Measurements from ENCODE around the gene ZNF70. TPM values are rescaled to one million over a fixed set of nuclear protein-coding genes. Genes with fewer than 3 reads are reported as not detected.

The ZNF70 gene
- total RNA-seq, 2 donors from 2014 or later: 6.2 to 7.7 TPM

DNA sequence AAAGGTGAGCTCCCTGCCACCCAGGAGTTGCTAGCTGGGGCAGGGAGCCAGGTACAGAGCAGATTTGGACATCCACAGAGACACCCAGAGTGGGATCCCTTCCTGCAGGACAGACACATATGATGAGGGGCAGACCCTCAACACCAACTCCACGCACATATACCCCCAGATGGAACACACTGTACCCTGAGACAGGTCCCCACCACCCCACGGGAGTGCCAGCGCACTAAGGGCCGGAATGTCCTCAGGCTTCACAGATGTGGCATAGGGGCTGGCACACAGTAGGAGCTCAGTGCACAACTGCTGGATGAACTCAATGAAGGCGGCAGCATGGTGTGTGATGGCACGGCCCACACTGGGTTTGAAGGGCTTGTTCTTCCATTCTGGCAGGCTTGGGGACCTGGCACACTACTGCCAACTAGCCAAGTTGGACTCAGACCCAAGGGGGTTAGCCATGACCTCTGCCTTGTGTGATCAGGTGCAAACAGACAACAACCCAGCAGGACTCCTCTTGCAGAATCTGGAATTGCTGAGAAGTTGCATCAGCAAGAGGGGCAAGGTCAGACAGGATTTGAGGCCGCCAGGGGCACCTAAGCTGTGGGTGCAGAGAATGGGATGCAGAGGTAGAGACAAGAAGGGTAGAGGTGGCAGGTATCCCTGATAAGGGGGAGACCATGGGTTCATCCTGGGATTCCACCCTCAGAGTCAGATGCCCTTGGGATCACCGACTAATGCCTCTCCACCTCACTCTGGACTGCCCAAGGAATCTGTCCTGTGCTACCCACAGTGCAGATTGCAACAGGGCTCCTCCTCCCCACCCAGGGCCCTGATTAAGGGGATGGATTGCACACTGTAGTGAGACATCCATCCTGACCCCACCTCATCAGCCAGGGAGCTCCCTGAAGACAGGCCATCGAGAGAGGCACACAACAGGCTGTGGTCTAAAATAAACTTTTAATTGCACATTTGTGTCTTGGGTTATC, 14.3 kb upstream of the ZNF70 start:
- intact Hi-C loops (cut with DNase I): loop anchor here (5.0 to 10.0 kb wide), 3 partner anchors 72 to 220 kb away; partner anchors contain the start of gene DERL3 (in 1 of the 2)
- no peak for DNase-seq (ENCODE audit: low spot score)

GRCh38 chr22:23763954-23764353, 13.0 kb upstream of the ZNF70 start:
- intact Hi-C loops (cut with DNase I): loop anchor here in 1 of 2 donors (10.0 kb wide), 1 partner anchor 219 kb away; no protein-coding TSS in a partner anchor
- DNase-seq (ENCODE audit: low spot score): no peak

GRCh38 chr22:23763579-23763945, 12.7 kb upstream of the ZNF70 start:
- no peak for DNase-seq (ENCODE audit: low spot score)
- intact Hi-C loops (cut with DNase I): loop anchor here in 1 of 2 donors (10.0 kb wide), 1 partner anchor 219 kb away; no protein-coding TSS in a partner anchor

DNA sequence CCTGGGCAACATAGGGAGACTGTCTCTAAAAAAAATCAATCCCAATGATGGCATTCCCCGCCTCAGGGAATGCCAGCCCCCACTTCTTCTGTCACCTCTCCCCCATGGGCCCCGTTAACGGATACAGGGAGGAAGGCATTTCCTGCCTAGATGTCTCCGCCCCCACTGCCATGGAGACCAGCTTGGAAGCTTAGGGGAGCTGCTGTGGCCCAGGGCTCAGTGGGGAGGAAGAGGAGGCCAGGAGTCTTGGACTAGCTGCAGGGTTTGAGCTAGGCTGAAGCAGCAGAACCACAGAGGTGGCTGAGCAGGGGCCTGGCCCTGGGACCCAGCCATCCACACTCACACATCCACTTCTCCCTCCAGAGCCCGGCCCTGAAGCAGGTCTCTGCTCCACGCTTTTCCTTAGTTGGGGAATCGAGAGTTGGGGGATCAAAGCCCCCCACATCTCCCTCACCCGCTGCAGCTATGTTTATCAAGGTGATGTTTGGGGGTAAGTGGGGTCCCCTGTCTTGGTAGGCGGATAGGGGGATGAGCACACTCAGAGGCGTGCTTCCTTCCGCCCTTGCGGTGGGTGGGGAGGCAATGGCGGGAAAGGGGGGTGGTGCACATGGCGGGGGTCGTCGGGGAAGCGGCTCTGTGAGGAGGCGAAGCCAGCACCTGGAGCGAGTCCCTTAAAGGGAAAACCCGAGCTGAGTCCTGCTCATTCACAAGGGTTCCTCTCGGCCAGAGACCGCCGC, 12.1 kb upstream of the ZNF70 start, which contains the start of gene C22orf15:
C22orf15 (plus strand) TSS at position 149 of the 737 bp plus-strand sequence; CDS start at position 466, 317 bp downstream.
- no peak for DNase-seq (ENCODE audit: low spot score)

DNA sequence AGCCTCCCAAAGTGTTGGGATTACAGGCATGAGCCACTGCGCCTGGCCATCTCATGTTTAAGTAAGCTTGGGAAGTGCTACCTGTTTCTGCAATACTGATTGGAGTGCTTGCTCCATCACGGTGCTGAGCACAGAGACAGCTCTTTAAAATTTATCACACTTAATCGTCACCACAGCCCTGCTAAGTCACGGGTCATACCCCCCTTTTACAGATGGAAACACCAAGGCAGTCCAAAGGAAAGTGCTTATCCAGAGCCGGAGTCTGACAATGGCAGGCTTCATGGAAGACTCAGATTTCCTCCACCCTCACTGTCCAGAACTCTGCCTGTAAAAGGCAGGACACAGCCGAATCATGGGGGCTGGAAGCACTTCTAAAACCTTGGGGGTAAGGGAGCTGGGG, 9.1 kb upstream of the ZNF70 start:
- intact Hi-C loops (cut with DNase I): loop anchor here in 1 of 2 donors (10.0 kb wide), 1 partner anchor 215 kb away; no protein-coding TSS in a partner anchor
- DNase-seq (ENCODE audit: low spot score): no peak

More for the DNA sequence above, 12.1 kb upstream of the ZNF70 start, which contains the start of gene C22orf15:
- intact Hi-C loops (cut with DNase I): loop anchor here in 1 of 2 donors (10.0 kb wide), 1 partner anchor 218 kb away; no protein-coding TSS in a partner anchor

GRCh38 chr22:23759566-23759965, 8.7 kb upstream of the ZNF70 start:
- intact Hi-C loops (cut with DNase I): no loop called here
- no peak for DNase-seq (ENCODE audit: low spot score)

DNA sequence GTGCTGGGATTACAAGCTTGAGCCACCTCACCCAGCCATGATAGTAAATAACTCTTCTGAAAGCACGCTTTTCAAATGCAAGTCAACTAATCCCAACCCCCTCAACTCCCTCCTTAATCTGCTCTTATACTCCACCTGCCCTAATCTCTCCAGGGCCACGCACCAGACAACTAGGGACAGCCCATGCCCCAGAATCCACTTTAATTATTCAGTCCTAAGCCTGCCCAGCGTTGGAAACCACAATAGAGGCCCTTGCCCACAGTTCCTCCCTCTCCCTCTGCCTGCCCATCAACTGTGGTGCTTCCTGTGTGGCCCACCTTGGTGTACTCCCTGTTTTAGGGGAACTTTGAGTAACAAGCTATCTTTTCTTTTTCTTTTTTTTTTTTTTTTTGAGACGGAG, 6.0 kb upstream of the ZNF70 start:
- intact Hi-C loops (cut with DNase I): no loop called here
- DNase-seq (ENCODE audit: low spot score): no peak

GRCh38 chr22:23755711-23756110, 4.8 kb upstream of the ZNF70 start:
- intact Hi-C loops (cut with DNase I): no loop called here
- no peak for DNase-seq (ENCODE audit: low spot score)

DNA sequence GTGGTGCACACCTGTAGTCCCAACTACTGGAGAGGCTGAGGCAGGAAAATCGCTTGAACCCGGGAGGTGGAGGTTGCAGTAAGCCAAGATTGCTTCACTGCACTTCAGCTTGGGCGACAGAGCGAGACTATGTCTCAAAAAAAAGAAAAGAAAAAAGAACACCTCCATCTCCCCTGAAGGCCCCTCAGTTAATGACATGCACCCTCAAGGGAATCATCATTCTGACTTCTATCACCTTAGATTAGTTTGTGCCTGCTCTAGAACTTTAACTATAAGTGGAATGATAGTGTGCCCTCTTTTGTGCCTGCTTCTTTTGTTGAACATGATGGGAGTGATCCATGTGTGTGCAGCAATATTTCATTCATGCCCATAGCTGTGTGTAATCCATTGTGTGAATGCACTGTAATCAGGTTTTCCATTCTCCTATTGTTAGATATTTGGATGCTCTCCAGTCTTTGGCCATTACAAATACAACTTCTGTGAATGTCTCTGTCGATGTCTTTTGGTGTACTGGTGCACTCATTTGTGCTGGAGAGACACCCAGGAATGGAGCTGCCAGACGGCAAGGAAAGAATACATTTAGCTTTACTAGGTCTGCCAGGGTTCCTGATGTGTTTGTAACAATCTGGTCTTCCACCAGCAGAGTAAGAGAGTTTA, 4.2 kb upstream of the ZNF70 start:
- intact Hi-C loops (cut with DNase I): no loop called here
- no peak for DNase-seq (ENCODE audit: low spot score)

DNA sequence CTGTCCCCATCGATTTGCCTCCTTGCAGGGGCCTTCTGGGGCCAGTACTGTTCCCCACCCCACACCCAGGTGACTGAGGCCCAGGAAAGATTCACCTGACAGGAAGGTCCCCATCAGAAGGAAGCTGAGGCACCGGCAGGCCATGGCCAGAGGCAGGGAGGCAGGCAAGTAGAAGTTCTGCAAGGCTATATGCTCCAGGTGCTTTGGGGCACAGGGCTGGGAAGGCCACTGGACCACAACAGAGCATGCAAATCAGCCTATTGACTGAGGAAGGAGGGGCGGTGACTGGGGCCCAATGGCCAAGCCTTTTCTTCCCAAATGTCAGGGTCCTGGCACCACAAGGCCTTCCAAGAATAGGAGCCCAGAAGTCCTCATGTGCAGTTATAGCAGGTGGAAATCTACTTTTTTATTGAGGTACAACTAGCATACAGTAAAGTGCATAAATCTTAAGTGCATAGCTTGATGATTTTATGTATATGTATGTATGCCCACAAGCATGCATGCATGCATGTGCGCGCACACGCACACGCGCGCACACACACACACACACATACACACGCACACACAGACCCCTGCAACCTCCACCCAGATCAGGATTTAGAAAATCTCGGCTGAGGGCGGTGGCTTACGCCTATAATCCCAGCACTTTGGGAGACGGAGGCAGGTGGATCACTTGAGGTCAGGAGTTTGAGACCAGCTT, 3.5 kb upstream of the ZNF70 start, which contains the start of gene VPREB3:
VPREB3 (minus strand) TSS at position 206 of the 700 bp plus-strand sequence; CDS start at position 144, 62 bp downstream.
- intact Hi-C loops (cut with DNase I): no loop called here
- DNase-seq (ENCODE audit: low spot score): no peak

- DNase-seq (ENCODE audit: low spot score): no peak
- intact Hi-C loops (cut with DNase I): no loop called here
Observed at GRCh38 chr22:23753385-23753784, 2.5 kb upstream of the ZNF70 start.

DNA sequence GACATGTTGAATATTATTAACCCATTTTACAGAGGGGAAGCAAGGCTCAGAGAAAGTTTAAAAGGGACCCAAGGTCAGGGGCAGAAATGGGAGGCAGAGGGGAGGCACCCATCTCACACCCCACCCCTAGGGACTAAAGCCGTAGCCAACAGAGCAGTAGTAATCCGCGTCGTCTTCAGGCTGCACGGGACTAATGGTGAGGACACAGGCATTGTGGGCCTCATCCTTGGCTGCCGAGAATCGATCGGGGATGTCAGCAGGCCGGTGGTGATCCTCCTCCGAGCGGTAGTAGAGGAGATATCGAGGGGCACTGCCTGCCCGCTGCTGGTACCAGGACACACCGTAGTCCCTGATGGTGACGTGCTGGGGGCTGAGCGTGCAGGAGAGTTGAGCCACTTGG, 1.8 kb upstream of the ZNF70 start:
- intact Hi-C loops (cut with DNase I): no loop called here
- no peak for DNase-seq (ENCODE audit: low spot score)

DNA sequence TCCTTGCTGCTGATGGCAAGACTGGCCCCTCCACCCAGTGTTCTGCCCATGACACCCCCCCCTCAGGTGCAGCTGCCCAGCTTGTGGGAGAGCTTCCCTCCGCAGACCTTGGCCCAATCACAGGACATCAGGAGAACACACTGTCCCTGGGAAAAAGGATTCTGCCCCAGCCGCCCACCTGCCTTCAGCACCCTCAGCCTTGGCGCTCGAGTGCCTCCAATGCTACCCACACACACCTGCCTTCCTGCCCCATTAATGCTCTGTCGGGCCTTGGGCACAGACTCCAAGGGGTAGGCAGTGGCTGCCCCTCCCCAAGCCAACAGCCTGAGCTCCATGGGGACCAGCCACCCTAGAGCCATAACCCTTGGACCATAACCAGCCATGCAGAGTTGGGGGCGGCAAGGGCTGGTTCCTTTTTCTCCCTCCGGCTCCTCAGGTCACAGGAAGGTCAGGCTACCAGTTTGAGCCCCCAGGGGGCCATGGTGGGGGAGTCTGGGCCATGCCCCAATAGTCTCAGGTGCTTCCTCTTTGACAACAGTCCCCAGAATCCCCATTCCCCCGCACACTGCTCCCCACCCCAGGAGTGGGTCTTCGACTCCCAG, 1.3 kb upstream of the ZNF70 start:
- no peak for DNase-seq (ENCODE audit: low spot score)
- intact Hi-C loops (cut with DNase I): no loop called here

GRCh38 chr22:23751441-23751996, 607 bp upstream of the ZNF70 start:
- DNase-seq (ENCODE audit: low spot score): no peak
- intact Hi-C loops (cut with DNase I): no loop called here

DNA sequence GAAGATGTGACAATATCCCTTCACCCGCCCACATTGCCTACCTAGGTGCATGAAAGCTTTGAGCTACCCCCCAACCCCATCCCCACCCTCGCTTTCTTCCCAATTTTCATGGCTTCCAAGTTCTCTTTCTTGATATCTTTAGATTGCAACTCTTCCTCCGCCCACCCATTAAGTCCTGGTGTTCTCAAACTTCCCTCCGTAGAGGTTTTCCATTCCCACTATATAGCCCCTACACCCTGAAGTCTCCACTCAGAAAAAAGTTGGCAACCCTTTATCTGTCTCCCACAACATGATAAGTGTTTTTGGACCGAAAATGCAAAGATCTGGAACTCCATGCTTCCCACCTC, 572 bp downstream of the ZNF70 start:
- no peak for DNase-seq (ENCODE audit: low spot score)
- intact Hi-C loops (cut with DNase I): no loop called here

DNA sequence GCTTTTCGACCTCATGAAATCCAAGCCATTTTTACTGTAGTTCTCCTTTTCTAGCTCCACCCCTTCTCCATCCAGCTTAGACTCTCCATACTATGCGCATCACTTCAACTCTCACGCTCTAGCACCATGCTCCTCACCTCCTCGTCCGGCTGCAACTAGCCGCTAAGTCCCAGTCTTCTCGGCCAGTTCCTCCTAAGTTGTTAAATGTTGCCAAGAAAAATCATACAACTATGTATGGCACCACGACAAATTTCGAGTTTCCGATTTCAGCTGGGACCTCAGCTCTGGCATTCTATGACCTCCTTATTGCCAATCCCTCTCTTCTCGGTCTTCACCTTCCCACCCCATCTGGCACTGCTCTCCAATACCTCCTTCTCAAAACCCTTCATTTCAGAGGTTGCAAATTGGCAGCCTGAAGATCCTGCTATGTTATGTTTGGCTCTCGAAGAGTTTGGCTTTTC, 1.0 kb downstream of the ZNF70 start:
- intact Hi-C loops (cut with DNase I): no loop called here
- no peak for DNase-seq (ENCODE audit: low spot score)

- intact Hi-C loops (cut with DNase I): no loop called here
Observed at GRCh38 chr22:23745791-23746190, 5.1 kb downstream of the ZNF70 start.

DNA sequence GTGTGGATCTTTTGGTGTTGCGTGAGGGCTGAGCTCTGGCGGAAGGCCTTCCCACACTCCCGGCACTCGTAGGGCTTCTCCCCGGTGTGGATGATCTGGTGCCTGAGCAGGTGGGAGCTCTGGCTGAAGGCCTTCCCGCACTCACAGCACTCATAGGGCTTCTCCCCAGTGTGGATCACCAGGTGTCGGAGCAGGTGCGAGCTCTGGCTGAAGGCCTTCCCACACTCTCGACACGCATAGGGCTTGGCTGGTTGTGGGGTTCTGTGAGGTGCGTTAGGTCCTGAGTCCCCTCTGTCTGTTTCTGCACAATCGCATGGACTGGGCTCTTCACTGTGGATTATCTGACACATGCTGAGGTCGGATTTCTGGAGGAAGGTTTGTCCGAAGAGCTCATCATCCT, 6.4 kb downstream of the ZNF70 start:
- no peak for DNase-seq (ENCODE audit: low spot score)
- intact Hi-C loops (cut with DNase I): no loop called here

More at GRCh38 chr22:23745791-23746190, 5.1 kb downstream of the ZNF70 start:
- DNase-seq (ENCODE audit: low spot score): no peak
